ENCODE measurements around the gene GFER. TPM values are rescaled to one million over a fixed set of nuclear protein-coding genes. Genes with fewer than 3 reads are reported as not detected.
A peak's percentile ranks its signal among the peaks of the same experiment; 100 is the strongest.

Gene GFER
- total RNA-seq, 1 experiment from 2014 or later = 57.3 TPM

GRCh38 chr16:2025878-2026460 is 42.0 kb downstream of the GFER start:
- H3K4me3 Mint-ChIP-seq (ENCODE audit: unreplicated experiment) = peak overlapping the region; percentile 73
- ChIA-PET POLR2A (no interaction called here), CTCF (no interaction called here)
- no TSS peak for BruUV-seq (replicated peaks)
- TF ChIP-seq CTCF (IDR thresholded peaks at IDR 0.05; ENCODE audit: insufficient read depth in 1 of 2, low read depth in 1 of 2, low read length in 1 of 2, severe bottlenecking in 1 of 2, unreplicated experiment in 1 of 2) = no peak
- H3K36me3 ChIP-seq (ENCODE audit: control insufficient read depth, insufficient read depth, low read length) = no peaks in the 10 kb centered on the region
- no peak for DNase-seq
- H3K36me3 Mint-ChIP-seq (ENCODE audit: insufficient read depth, unreplicated experiment) = no peaks in the 10 kb centered on the region
- H3K9me3 ChIP-seq = no peaks in the 10 kb centered on the region
- no peak overlapping the region for H3K27ac Mint-ChIP-seq (ENCODE audit: unreplicated experiment)
- no peaks in the 10 kb centered on the region for H3K9me3 Mint-ChIP-seq (ENCODE audit: unreplicated experiment)
- H3K4me1 ChIP-seq = peaks cover 17% of the 10 kb centered on the region
- H3K4me1 Mint-ChIP-seq (ENCODE audit: low read depth, unreplicated experiment) = peaks cover 18% of the 10 kb centered on the region
- H3K27me3 ChIP-seq (replicated peaks; ENCODE audit: control insufficient read depth, insufficient read depth, low read length) = no peaks in the 10 kb centered on the region
- H3K4me3 ChIP-seq (ENCODE audit: low read depth, low read length) = no peak overlapping the region
- intact Hi-C loops (cut with micrococcal nuclease; ENCODE audit: unreplicated experiment) = no loop called here
- H3K27me3 Mint-ChIP-seq (ENCODE audit: insufficient read depth, unreplicated experiment) = no peaks in the 10 kb centered on the region

- H3K27me3 Mint-ChIP-seq (ENCODE audit: insufficient read depth, unreplicated experiment) = no peaks in the 10 kb centered on the region
- H3K9me3 Mint-ChIP-seq (ENCODE audit: unreplicated experiment) = no peaks in the 10 kb centered on the region
- Histone ChIP-seq H3K36me3 (ENCODE audit: control insufficient read depth, insufficient read depth, low read length) (no peaks in the 10 kb centered on the region), H3K9me3 (no peaks in the 10 kb centered on the region), H3K4me3 (ENCODE audit: low read depth, low read length) (peak within 1 kb of the TSS; percentile 44), H3K27me3 (replicated peaks; ENCODE audit: control insufficient read depth, insufficient read depth, low read length) (no peaks in the 10 kb centered on the region), H3K4me1 (peaks cover 17% of the 10 kb centered on the region)
- no peak for TF ChIP-seq CTCF (IDR thresholded peaks at IDR 0.05; ENCODE audit: insufficient read depth in 1 of 2, low read depth in 1 of 2, low read length in 1 of 2, severe bottlenecking in 1 of 2, unreplicated experiment in 1 of 2)
- peaks cover 18% of the 10 kb centered on the region for H3K4me1 Mint-ChIP-seq (ENCODE audit: low read depth, unreplicated experiment)
- H3K27ac Mint-ChIP-seq (ENCODE audit: unreplicated experiment) = no peak within 1 kb of the TSS
- intact Hi-C loops (cut with micrococcal nuclease; ENCODE audit: unreplicated experiment) = loop anchor here (1.0 kb wide), 1 partner anchor 21 kb away; the partner anchor contains the start of genes NTHL1 and TSC2
- peak in 1 of 2 experiments; percentile 50 for DNase-seq
- BruUV-seq (replicated peaks) = no TSS peak
- ChIA-PET CTCF (no interaction called here), POLR2A (interaction anchor here (0.6 kb wide), 1 partner anchor 13 kb away, joined by 6 read pairs; no protein-coding TSS in a partner anchor)
- peak within 1 kb of the TSS; percentile 73 for H3K4me3 Mint-ChIP-seq (ENCODE audit: unreplicated experiment)
- H3K36me3 Mint-ChIP-seq (ENCODE audit: insufficient read depth, unreplicated experiment) = no peaks in the 10 kb centered on the region
Observed at GRCh38 chr16:2026461-2027023, 42.5 kb downstream of the GFER start, which contains the start of gene NHERF2. NHERF2 (plus strand) TSS chr16:2026902; CDS start chr16:2027006, 104 bp downstream.

GRCh38 chr16:2027024-2028010 is 43.3 kb downstream of the GFER start:
- CTCF ChIA-PET = interaction anchor here (1.0 kb wide), 1 partner anchor 20 kb away, joined by 3 read pairs; the partner anchor contains the start of genes NTHL1 and TSC2
- DNase-seq = peak in 1 of 2 experiments; percentile 51

More at GRCh38 chr16:2027024-2028010, 43.3 kb downstream of the GFER start:
- peak overlapping the region; percentile 44 for H3K4me3 ChIP-seq (ENCODE audit: low read depth, low read length)
- Mint-ChIP-seq H3K4me1 (ENCODE audit: low read depth, unreplicated experiment) (peaks cover 17% of the 10 kb centered on the region), H3K9me3 (ENCODE audit: unreplicated experiment) (no peaks in the 10 kb centered on the region), H3K27me3 (ENCODE audit: insufficient read depth, unreplicated experiment) (no peaks in the 10 kb centered on the region), H3K27ac (ENCODE audit: unreplicated experiment) (no peak overlapping the region), H3K4me3 (ENCODE audit: unreplicated experiment) (peak overlapping the region; percentile 73), H3K36me3 (ENCODE audit: insufficient read depth, unreplicated experiment) (no peaks in the 10 kb centered on the region)
- intact Hi-C loops (cut with micrococcal nuclease; ENCODE audit: unreplicated experiment) = loop anchor here (1.0 kb wide), 1 partner anchor 20 kb away; the partner anchor contains the start of genes NTHL1 and TSC2
- no TSS peak for BruUV-seq (replicated peaks)
- no peaks in the 10 kb centered on the region for H3K36me3 ChIP-seq (ENCODE audit: control insufficient read depth, insufficient read depth, low read length)
- no peaks in the 10 kb centered on the region for H3K27me3 ChIP-seq (replicated peaks; ENCODE audit: control insufficient read depth, insufficient read depth, low read length)
- peaks cover 17% of the 10 kb centered on the region for H3K4me1 ChIP-seq
- POLR2A ChIA-PET = interaction anchor here (0.6 kb wide), 1 partner anchor 12 kb away, joined by 6 read pairs; no protein-coding TSS in a partner anchor
- H3K9me3 ChIP-seq = no peaks in the 10 kb centered on the region
- TF ChIP-seq CTCF (IDR thresholded peaks at IDR 0.05; ENCODE audit: insufficient read depth in 1 of 2, low read depth in 1 of 2, low read length in 1 of 2, severe bottlenecking in 1 of 2, unreplicated experiment in 1 of 2) = peak in 1 of 2 experiments; percentile 19

Measured in Caco-2 (cell line).